Activated CD4-positive, alpha-beta T cell treated with anti-CD3 and anti-CD28 coated beads, Interleukin-2, Interleukin-6, amounts not matched to agents 100 ng/mL and 50 ng/mL, durations not matched to agents 16 hours and 8 hours (primary cell): Measurements from ENCODE around the gene ZNF862.

Source experiments
- DNase-seq: peaks from one replicate; pipeline ENCODE4 v3.0.0-alpha.2; 2020

Gene ZNF862

DNA sequence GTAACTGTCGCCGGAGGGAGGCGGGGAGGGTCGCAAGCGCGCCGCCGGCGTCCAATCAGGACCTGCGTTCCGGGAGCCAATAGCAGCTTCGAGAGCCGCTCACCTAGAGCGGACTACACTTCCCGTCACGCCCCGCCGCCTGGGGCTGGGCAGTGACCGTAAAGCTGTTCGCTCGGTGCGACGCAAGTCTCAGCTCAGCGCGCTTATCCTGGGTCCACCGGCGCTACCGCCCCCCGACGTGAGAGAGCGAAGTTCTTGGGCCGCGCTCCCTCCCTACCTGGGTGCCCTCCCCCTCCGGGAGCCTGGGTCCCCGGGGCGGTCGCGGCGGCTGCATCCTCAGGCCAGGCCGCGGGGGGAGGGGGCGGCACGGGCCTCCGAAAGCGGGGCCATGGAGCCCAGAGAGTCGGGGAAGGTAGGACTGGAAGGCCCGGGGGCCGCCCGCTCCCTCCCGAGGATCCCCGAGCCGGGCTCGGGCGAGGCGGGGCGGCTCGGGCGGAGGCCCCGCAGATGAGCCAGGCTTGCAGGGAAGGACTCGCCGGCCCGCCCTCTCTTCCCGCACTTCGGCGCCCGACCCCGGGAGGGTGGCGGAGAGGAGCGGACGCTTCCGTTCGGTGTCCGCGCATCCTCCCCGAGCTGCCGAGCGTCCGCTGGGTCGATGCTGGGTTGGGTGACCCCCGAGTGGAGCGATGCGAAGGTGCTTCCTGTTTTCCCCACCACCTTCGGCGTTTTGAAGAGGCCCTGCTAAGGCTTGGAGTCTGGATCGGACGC, at the start of gene ZNF862:
ZNF862 (plus strand) TSS at position 152 of the 768 bp plus-strand sequence; CDS start at position 389, 237 bp downstream.
- peak; percentile 98 for DNase-seq

GRCh38 chr7:149789101-149789500, 49.1 kb upstream of the ZNF862 start:
- no peak for DNase-seq

DNA sequence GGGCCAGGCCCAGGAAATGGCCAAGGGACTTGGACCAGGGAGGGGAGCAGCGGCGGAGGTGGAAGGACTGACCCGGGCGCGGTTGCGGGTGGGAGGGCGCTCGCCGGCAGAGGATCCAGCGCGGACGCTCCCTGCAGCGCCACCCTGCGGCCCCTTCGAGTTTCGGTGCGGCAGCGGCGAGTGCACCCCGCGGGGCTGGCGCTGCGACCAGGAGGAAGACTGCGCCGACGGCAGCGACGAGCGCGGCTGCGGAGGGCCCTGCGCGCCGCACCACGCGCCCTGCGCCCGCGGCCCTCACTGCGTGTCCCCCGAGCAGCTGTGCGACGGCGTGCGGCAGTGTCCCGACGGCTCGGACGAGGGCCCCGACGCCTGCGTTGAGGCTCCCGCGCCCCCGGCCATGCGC, 48.0 kb upstream of the ZNF862 start:
- peak; percentile 51 for DNase-seq

- no peak for DNase-seq
These were observed 47.3 kb upstream of the ZNF862 start for GRCh38 chr7:149790754-149791360.

DNA sequence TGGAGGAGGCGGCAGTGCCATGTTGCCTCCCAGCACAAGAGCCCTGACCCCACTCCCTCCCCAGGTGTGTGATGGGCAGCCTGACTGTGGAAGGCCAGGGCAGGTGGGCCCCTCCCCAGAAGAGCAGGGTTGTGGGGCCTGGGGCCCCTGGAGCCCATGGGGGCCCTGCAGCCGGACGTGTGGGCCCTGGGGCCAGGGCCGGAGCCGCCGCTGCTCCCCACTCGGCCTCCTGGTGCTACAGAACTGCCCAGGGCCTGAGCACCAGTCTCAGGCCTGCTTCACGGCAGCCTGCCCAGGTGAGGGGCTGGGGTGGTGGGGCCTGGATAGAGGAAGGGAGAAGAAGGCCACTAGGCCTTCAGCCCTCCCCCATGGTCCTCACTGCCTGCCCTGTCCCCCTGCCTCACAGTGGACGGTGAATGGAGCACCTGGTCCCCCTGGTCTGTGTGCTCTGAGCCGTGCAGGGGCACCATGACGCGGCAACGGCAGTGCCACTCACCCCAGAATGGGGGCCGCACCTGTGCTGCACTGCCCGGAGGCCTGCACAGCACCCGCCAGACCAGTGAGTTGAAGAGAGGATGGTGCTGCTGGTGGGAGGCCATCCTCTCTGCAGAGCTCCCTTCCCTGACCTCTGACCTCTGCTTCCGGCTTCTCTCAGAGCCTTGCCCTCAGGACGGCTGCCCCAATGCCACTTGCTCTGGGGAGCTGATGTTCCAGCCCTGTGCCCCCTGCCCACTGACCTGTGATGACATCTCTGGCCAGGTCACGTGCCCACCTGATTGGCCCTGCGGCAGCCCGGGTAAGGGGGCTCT, 46.6 kb upstream of the ZNF862 start:
- DNase-seq = no peak

GRCh38 chr7:149792220-149792595, 46.0 kb upstream of the ZNF862 start:
- no peak for DNase-seq

- DNase-seq = no peak
These were observed 44.9 kb upstream of the ZNF862 start for GRCh38 chr7:149793261-149793660.

DNA sequence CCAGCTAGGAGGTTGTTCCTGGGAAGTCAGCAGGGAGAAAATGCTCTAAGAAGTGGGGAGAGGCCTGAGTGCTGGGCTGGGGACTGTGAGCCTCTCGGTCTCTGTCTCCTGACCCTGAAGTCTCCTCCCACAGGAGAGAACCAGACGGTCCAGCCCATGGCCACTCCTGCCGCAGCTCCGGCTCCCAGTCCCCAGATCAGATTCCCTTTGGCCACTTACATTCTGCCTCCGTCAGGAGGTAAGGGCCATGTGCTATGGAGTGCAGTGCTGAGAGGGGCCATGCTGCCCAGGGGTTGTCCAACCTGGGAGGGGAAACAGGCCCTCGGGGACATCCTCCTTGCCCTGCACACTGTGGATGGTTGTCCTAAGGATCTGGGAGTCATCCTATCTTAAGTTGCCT, 43.5 kb upstream of the ZNF862 start:
- DNase-seq = no peak

- DNase-seq = no peak
These were observed 43.0 kb upstream of the ZNF862 start for GRCh38 chr7:149795126-149795525.

DNA sequence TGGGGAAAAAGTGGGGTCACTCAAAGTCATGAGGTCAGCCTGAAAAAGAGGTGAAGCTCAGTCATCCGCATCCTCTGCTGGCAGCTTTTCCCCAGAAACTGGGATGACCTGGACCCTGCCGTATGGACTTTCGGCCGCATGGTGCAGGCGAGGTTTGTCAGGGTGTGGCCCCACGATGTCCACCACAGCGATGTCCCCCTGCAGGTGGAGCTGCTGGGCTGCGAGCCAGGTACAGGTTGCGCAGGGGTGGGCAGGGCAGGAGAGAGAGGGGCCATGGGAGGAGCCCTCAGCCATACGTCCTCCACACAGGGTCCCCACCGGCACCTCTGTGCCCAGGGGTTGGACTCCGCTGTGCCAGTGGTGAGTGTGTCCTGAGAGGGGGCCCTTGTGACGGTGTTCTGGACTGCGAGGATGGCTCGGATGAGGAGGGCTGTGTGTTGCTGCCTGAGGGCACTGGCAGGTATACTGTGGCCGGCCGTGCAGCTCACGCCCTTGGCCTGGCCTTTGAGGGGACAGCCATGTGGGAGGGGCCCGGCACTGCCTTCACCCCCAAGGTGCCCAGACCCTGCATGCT, 41.8 kb upstream of the ZNF862 start:
- no peak for DNase-seq

GRCh38 chr7:149797771-149798170, 40.4 kb upstream of the ZNF862 start:
- no peak for DNase-seq

DNA sequence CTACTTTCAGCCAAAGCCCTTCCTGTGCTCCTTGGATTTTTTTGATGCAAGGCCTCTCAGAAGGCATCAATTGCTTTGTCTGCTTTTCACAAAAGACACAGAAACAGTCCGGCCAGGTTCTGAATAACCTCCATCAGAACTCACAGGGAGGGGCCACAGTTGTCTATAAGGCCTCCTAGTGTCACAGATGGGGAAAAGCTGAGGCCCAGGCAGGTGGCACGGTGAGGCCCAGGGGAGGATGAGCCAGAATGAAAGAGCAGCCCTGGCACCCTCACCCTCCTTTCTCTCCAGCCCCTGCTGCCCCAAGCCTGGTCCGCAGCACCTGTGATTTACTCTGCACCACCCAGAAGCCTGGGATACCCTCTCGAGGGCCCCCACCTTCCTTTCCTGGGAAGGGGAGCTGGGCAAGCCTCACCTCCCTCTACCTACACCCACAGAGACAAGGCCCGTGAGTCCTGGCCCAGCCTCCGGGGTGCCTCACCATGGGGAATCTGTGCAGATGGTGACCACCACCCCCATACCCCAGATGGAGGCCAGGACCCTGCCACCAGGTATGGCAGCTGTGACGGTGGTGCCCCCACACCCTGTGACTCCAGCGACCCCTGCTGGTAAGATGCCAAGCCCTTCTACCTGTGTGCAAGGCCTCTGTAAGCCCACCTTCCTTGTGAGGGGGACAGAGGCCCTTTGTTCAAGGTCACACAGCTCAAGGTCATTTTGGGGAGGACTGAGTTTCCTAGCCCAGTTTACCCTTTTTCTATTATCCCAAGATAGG, 38.6 kb upstream of the ZNF862 start:
- DNase-seq = peak; percentile 46

DNA sequence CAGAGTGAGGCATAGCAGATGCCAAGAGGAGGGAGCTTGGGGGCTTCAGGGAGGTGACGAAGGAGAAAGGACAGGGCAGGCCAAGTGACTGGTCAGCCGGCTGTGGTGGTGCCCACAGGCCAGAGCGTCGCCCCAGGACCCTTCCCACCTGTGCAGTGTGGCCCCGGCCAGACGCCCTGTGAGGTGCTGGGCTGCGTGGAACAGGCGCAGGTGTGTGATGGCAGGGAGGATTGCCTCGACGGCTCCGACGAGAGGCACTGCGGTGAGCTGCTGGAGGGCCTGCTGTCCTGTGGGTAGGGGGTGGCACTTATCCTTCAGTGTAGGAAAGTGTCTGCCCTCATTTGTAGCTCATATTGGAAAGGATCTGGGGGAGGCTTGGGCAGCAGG, 38.0 kb upstream of the ZNF862 start:
- DNase-seq = no peak

DNA sequence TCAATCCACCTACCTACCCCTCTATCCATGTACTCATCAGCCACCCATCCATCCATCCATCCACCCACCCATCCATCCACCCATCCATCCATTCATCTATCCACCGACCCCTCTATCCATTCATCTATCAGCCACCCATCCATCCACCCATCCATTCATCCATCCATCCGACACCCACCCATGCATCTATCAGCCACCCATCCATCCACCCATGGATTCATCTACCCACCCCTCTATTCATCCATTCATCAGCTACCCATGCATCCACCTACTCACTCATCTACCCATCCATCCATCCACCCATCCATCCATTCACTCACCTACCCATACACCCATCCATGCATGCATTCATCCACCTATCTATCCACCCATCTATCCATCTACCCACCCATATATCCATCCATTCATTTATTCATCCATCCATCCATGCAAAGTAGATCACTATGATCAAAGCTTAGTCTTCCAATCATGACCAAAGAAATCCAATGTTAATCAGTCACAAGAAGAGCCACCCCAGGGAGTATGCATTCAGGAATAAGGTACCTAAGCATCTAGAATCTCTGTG, 37.1 kb upstream of the ZNF862 start:
- DNase-seq = no peak

DNA sequence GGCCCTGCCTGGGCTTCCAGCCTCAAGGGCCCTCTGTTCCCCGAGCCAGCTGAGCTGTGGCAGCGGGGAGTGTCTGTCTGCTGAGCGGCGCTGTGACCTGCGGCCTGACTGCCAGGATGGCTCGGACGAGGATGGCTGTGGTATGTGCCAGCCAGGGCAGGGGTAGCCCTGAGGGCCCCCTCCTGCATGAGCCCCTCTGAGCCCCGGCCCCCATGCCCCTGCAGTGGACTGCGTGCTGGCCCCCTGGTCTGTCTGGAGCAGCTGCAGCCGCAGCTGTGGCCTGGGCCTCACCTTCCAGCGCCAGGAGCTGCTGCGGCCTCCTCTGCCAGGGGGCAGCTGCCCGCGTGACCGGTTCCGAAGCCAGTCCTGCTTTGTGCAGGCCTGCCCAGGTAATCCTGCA, 36.4 kb upstream of the ZNF862 start:
- no peak for DNase-seq

GRCh38 chr7:149802966-149803365, 35.2 kb upstream of the ZNF862 start:
- DNase-seq = no peak

DNA sequence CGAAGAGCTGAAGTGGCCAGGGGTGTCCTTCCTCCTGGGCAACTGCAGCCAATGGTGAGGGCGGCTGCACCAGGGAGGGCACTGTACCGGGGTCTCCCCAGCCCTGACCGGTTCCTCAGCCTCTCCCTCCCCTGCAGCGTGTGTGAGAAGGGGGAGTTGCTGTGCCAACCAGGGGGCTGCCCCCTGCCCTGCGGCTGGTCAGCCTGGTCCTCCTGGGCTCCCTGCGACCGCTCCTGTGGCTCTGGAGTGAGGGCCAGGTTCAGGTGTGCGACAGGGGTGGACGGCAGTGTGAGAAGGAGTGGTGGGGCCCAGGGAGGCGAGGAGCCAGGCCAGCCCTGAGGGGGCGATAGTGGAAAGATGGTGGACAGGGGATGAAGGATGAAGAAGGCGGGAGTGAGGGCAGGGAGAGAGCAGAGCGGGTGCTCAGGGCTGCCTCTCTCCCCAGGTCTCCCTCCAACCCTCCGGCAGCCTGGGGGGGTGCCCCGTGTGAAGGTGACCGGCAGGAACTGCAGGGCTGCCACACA, 34.6 kb upstream of the ZNF862 start:
- DNase-seq = no peak

GRCh38 chr7:149804106-149804505, 34.1 kb upstream of the ZNF862 start:
- no peak for DNase-seq

DNA sequence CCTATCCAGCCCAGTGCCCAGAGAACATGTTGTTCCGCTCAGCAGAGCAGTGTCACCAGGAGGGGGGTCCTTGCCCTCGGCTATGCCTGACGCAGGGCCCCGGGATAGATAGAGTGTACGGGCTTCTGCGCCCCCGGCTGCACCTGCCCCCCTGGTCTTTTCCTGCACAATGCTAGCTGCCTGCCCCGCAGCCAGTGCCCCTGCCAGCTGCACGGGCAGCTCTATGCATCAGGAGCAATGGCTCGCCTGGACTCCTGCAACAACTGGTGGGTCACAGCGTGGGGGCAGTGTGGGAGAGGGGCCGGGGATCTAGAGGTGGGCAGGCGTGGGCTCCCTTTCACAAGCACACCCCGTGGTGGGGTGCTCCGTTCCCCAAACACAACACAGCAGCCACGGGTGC, 31.4 kb upstream of the ZNF862 start:
- DNase-seq = no peak

DNA sequence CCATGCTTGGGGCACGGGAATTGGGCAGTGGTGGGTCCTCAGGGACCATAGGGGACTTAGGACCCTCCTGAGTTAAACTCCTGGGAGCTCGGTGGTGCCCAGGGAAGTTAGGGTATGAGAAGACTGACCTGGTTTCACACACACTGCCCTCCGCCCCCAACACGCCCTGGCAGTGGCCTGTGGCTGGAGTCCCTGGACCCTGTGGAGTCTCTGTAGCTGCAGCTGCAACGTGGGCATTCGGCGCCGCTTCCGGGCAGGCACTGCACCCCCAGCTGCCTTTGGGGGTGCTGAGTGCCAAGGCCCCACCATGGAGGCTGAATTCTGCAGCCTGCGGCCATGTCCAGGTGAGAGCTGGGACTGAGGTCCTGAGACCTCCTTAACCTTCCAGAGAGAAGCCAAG, 29.9 kb upstream of the ZNF862 start:
- no peak for DNase-seq

- no peak for DNase-seq
These were observed 29.0 kb upstream of the ZNF862 start for GRCh38 chr7:149809215-149809614.

DNA sequence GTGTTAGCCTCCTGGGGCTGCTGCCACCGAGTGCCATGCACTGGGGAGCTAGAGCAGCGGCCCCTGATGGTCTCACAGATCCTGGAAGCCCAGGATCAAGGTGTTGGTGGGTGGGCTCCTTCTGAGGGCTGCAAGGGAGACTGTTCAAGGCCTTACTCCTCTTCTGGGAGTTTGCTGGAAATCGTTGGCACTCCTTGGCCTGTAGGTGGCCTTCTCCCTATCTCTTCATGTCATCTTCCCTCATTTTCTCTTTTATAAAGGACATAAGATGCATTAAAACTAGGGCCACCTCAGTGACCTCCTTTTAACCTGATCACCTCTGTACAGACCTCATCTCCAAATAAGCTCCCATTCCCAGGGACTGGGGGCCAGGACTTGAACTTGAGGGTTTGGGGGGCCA, 27.0 kb upstream of the ZNF862 start:
- no peak for DNase-seq
